Smooth muscle cell (in vitro differentiated cells): ENCODE results near the gene NCLN. TPM values are rescaled to one million over a fixed set of nuclear protein-coding genes. Genes with fewer than 3 reads are reported as not detected.

ENCODE experiments used
- DNase-seq: peaks from one replicate; lab custom pipeline; 2025; ENCODE audit not compliant: unreplicated experiment; lab: John Stamatoyannopoulos, UW
- H2AFZ ChIP-seq: fragments of 200-600 bp; sonication (generic); 2 replicates; pipeline ENCODE4 v1.6.0; 2016; ENCODE audit warnings: antibody characterized with exemption, low read depth, mild to moderate bottlenecking
- H3F3A ChIP-seq: fragments of 200-600 bp; sonication (generic); 2 replicates; pipeline ENCODE4 v1.6.0; 2017; ENCODE audit warnings: antibody characterized with exemption, low read depth
- H3K27ac ChIP-seq: fragments of 200-600 bp; sonication (generic); 2 replicates; pipeline ENCODE4 v1.5.1; 2016; ENCODE audit warnings: low read depth, mild to moderate bottlenecking
- H3K27me3 ChIP-seq: fragments of 200-600 bp; sonication (generic); 2 replicates; pipeline ENCODE4 v1.6.1; 2016; ENCODE audit warnings: low read depth, mild to moderate bottlenecking
- H3K36me3 ChIP-seq: fragments of 200-600 bp; sonication (generic); 2 replicates; pipeline ENCODE4 v1.5.1; 2016; ENCODE audit warnings: low read depth
- H3K4me1 ChIP-seq: fragments of 200-600 bp; sonication (generic); 2 replicates; pipeline ENCODE4 v1.5.1; 2016; ENCODE audit warnings: low read depth
- H3K4me2 ChIP-seq: fragments of 200-600 bp; sonication (generic); 2 replicates; pipeline ENCODE4 v1.6.0; 2016; ENCODE audit warnings: mild to moderate bottlenecking
- H3K4me3 ChIP-seq: fragments of 200-600 bp; sonication (generic); 2 replicates; pipeline ENCODE4 v1.5.1; 2016; ENCODE audit warnings: mild to moderate bottlenecking
- H3K79me2 ChIP-seq: fragments of 200-600 bp; sonication (generic); 2 replicates; pipeline ENCODE4 v1.6.0; 2016; ENCODE audit warnings: low read depth, mild to moderate bottlenecking
- H3K9ac ChIP-seq: fragments of 200-600 bp; sonication (generic); 2 replicates; pipeline ENCODE4 v1.6.0; 2016; ENCODE audit warnings: low read depth
- H3K9me3 ChIP-seq: fragments of 200-600 bp; sonication (generic); replicated peaks from 2 replicates; pipeline ENCODE4 v1.5.1; 2016; ENCODE audit warnings: low read depth
- H4K20me1 ChIP-seq: fragments of 200-600 bp; sonication (generic); 2 replicates; pipeline ENCODE4 v1.6.0; 2016; ENCODE audit warnings: low read depth
- CTCF ChIP-seq: fragments of 200-600 bp; sonication (generic); IDR thresholded peaks from 2 replicates; pipeline ENCODE4 v1.5.1; 2017; ENCODE audit warnings: borderline replicate concordance, mild to moderate bottlenecking, antibody characterized with exemption; ENCODE audit not compliant: insufficient read depth, poor library complexity, severe bottlenecking
- WGBS: methylation state at CpG from one replicate; pipeline ENCODE4 v1.1.7; 2016; ENCODE audit warnings: low lambda C conversion rate; 5-methylcytosine and 5-hydroxymethylcytosine counted together
- polyA plus RNA-seq: library from polyadenylated mRNA; unstranded; fragments of >200 nt; fragmentation: Nextera tagmentation; extraction: Ambion mirVana; gene quantifications from 2 replicates; pipeline ENCODE4 v1.2.1, GENCODE V29; 2016
- total RNA-seq: library from RNA; depleted of rRNA; stranded (reverse); fragments of >200 nt; gene quantifications from 2 replicates; pipeline ENCODE4 v1.2.3, GENCODE V29; 2014

Gene NCLN
- total and polyA plus RNA-seq, 2 experiments from 2014 or later = 44.5 to 97.4 TPM

GRCh38 chr19:3204646-3205275 lies 19.0 kb downstream of the NCLN start:
- 96% methylated on average over 32 of the region's 35 CpGs for WGBS
- Histone ChIP-seq H3K9me3 (no peaks in the 10 kb centered on the region), H3K4me1 (no peaks in the 10 kb centered on the region), H3K27me3 (no peaks in the 10 kb centered on the region), H3K79me2 (no peaks in the 10 kb centered on the region), H4K20me1 (no peaks in the 10 kb centered on the region), H3K4me2 (no peak overlapping the region), H3K36me3 (no peaks in the 10 kb centered on the region), H2AFZ (no peak overlapping the region), H3K9ac (no peak overlapping the region), H3F3A (no peaks in the 10 kb centered on the region), H3K27ac (no peak overlapping the region), H3K4me3 (no peak overlapping the region)
- DNase-seq = no peak
- TF ChIP-seq CTCF = no peak

GRCh38 chr19:3206216-3206953 lies 20.7 kb downstream of the NCLN start:
- TF ChIP-seq CTCF = no peak

GRCh38 chr19:3207461-3208242 lies 21.9 kb downstream of the NCLN start:
- H3K4me3 ChIP-seq = no peak overlapping the region
- no peak overlapping the region for H2AFZ ChIP-seq
- no peak for DNase-seq
- no peaks in the 10 kb centered on the region for H3K9me3 ChIP-seq
- TF ChIP-seq CTCF = no peak
- H3F3A ChIP-seq = no peaks in the 10 kb centered on the region
- no peaks in the 10 kb centered on the region for H3K79me2 ChIP-seq
- H3K9ac ChIP-seq = no peak overlapping the region
- H3K4me1 ChIP-seq = no peaks in the 10 kb centered on the region
- 93% methylated on average over 43 of the region's 43 CpGs for WGBS
- H3K4me2 ChIP-seq = no peak overlapping the region
- no peaks in the 10 kb centered on the region for H4K20me1 ChIP-seq
- no peaks in the 10 kb centered on the region for H3K36me3 ChIP-seq
- no peak overlapping the region for H3K27ac ChIP-seq
- H3K27me3 ChIP-seq = no peaks in the 10 kb centered on the region

More at GRCh38 chr19:3206216-3206953, 20.7 kb downstream of the NCLN start:
- Histone ChIP-seq H3K36me3 (no peaks in the 10 kb centered on the region), H3K9me3 (no peaks in the 10 kb centered on the region), H3F3A (no peaks in the 10 kb centered on the region), H3K4me1 (no peaks in the 10 kb centered on the region), H3K27me3 (no peaks in the 10 kb centered on the region), H3K4me2 (no peak overlapping the region), H4K20me1 (no peaks in the 10 kb centered on the region), H3K27ac (no peak overlapping the region), H3K9ac (no peak overlapping the region), H3K79me2 (no peaks in the 10 kb centered on the region), H2AFZ (no peak overlapping the region), H3K4me3 (no peak overlapping the region)
- DNase-seq = no peak
- 97% methylated on average over 24 of the region's 28 CpGs for WGBS
